ENCODE results near the gene FAM168A. TPM values are rescaled to one million over a fixed set of nuclear protein-coding genes. Genes with fewer than 3 reads are reported as not detected.
A peak's percentile ranks its signal among the peaks of the same experiment; 100 is the strongest.

The FAM168A gene
- total and polyA plus RNA-seq, 9 of the 15 experiments (the other 6 are each of a cell fraction or from before 2014, with no cell fraction given) = 0.44 to 7.2 (median 2.9) TPM

DNA sequence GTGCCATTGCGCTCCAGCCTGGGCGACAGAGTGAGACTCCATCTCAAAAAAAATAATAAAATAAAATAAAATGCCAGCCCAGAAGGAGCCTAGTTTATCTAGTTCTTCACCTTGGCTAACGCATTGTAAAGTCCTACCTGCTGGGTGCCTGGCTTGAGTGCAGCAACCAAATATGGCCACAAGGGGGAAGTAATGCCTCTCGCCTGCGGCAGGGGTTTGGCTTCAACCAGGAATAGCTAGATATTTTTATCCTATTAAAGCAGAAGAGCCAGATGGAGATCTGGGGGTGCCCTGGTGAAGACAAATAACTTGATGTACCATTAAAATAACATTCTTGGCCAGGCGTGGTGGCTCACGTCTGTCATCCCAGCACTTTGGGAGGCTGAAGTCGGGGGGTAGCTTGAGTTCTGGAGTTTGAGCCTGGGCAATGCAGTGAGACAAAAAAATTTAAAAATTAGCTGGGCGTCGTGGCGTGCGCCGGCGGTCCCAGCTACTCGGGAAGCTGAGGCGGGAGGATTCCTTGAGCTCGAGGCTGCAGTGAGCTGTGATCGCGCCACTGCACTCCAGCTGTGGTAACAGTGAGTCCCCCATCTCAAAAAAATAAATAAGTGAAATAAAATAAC lies 27.9 kb upstream of the FAM168A start (continued):
- TF ChIP-seq, protein P1, sequence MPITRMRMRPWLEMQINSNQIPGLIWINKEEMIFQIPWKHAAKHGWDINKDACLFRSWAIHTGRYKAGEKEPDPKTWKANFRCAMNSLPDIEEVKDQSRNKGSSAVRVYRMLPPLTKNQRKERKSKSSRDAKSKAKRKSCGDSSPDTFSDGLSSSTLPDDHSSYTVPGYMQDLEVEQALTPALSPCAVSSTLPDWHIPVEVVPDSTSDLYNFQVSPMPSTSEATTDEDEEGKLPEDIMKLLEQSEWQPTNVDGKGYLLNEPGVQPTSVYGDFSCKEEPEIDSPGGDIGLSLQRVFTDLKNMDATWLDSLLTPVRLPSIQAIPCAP (CRISPR knock-in tag; IDR thresholded peaks at IDR 0.05; ENCODE audit: borderline replicate concordance) = no peak
- TF ChIP-seq KAT7 (CRISPR knock-in tag; IDR thresholded peaks at IDR 0.05; ENCODE audit: borderline replicate concordance) (no peak), MECOM (CRISPR knock-in tag; IDR thresholded peaks at IDR 0.05) (no peak), RBFOX2 (IDR thresholded peaks at IDR 0.05; ENCODE audit: low read depth, low read length) (no peak), TRIM28 (IDR thresholded peaks at IDR 0.05) (no peak), ZNF197 (CRISPR knock-in tag; IDR thresholded peaks at IDR 0.05; ENCODE audit: low read depth) (no peak), NELFE (IDR thresholded peaks at IDR 0.05; ENCODE audit: insufficient read depth, insufficient read length) (no peak), ZNF408 (CRISPR knock-in tag; IDR thresholded peaks at IDR 0.05; ENCODE audit: low read depth) (no peak), TCFL5 (CRISPR knock-in tag; conservative IDR thresholded peaks at IDR 0.05) (no peak), HMG20B (CRISPR knock-in tag; IDR thresholded peaks at IDR 0.05) (no peak), KLF16 (IDR thresholded peaks at IDR 0.05) (0 out of 2 replicates have a peak, but pooled peaks have one; percentile 47), ARNT (IDR thresholded peaks at IDR 0.05) (no peak), MCM7 (IDR thresholded peaks at IDR 0.05) (no peak), STAT5A (IDR thresholded peaks at IDR 0.05; ENCODE audit: borderline replicate concordance, low read length) (no peak), ZNF311 (CRISPR knock-in tag; IDR thresholded peaks at IDR 0.05) (no peak), ZKSCAN3 (CRISPR knock-in tag; IDR thresholded peaks at IDR 0.05) (no peak), GTF2E2 (tag; IDR thresholded peaks at IDR 0.05) (no peak), STAG1 (CRISPR knock-in tag; IDR thresholded peaks at IDR 0.05; ENCODE audit: borderline replicate concordance) (0 out of 2 replicates have a peak, but pooled peaks have one; percentile 6)
- TF ChIP-seq, protein P2, sequence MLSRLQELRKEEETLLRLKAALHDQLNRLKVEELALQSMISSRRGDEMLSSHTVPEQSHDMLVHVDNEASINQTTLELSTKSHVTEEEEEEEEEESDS (CRISPR knock-in tag; IDR thresholded peaks at IDR 0.05) = no peak
- TF ChIP-seq, protein P3, sequence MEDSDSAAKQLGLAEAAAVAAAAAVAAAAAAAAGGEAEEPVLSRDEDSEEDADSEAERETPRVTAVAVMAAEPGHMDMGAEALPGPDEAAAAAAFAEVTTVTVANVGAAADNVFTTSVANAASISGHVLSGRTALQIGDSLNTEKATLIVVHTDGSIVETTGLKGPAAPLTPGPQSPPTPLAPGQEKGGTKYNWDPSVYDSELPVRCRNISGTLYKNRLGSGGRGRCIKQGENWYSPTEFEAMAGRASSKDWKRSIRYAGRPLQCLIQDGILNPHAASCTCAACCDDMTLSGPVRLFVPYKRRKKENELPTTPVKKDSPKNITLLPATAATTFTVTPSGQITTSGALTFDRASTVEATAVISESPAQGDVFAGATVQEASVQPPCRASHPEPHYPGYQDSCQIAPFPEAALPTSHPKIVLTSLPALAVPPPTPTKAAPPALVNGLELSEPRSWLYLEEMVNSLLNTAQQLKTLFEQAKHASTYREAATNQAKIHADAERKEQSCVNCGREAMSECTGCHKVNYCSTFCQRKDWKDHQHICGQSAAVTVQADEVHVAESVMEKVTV (CRISPR knock-in tag; IDR thresholded peaks at IDR 0.05) = peak; percentile 59
- TF ChIP-seq, protein P4, sequence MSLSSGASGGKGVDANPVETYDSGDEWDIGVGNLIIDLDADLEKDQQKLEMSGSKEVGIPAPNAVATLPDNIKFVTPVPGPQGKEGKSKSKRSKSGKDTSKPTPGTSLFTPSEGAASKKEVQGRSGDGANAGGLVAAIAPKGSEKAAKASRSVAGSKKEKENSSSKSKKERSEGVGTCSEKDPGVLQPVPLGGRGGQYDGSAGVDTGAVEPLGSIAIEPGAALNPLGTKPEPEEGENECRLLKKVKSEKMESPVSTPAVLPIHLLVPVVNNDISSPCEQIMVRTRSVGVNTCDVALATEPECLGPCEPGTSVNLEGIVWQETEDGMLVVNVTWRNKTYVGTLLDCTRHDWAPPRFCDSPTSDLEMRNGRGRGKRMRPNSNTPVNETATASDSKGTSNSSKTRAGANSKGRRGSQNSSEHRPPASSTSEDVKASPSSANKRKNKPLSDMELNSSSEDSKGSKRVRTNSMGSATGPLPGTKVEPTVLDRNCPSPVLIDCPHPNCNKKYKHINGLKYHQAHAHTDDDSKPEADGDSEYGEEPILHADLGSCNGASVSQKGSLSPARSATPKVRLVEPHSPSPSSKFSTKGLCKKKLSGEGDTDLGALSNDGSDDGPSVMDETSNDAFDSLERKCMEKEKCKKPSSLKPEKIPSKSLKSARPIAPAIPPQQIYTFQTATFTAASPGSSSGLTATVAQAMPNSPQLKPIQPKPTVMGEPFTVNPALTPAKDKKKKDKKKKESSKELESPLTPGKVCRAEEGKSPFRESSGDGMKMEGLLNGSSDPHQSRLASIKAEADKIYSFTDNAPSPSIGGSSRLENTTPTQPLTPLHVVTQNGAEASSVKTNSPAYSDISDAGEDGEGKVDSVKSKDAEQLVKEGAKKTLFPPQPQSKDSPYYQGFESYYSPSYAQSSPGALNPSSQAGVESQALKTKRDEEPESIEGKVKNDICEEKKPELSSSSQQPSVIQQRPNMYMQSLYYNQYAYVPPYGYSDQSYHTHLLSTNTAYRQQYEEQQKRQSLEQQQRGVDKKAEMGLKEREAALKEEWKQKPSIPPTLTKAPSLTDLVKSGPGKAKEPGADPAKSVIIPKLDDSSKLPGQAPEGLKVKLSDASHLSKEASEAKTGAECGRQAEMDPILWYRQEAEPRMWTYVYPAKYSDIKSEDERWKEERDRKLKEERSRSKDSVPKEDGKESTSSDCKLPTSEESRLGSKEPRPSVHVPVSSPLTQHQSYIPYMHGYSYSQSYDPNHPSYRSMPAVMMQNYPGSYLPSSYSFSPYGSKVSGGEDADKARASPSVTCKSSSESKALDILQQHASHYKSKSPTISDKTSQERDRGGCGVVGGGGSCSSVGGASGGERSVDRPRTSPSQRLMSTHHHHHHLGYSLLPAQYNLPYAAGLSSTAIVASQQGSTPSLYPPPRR (CRISPR knock-in tag; IDR thresholded peaks at IDR 0.05; ENCODE audit: borderline replicate concordance) = no peak
- TF ChIP-seq, protein P5, sequence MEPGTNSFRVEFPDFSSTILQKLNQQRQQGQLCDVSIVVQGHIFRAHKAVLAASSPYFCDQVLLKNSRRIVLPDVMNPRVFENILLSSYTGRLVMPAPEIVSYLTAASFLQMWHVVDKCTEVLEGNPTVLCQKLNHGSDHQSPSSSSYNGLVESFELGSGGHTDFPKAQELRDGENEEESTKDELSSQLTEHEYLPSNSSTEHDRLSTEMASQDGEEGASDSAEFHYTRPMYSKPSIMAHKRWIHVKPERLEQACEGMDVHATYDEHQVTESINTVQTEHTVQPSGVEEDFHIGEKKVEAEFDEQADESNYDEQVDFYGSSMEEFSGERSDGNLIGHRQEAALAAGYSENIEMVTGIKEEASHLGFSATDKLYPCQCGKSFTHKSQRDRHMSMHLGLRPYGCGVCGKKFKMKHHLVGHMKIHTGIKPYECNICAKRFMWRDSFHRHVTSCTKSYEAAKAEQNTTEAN (CRISPR knock-in tag; IDR thresholded peaks at IDR 0.05) = no peak
